GM15510 (cell line): ENCODE measurements around the gene NTRK3.

ENCODE experiments used
- POLR2A ChIP-seq: IDR thresholded peaks from 3 replicates; pipeline ENCODE4 v1.6.1; 2011; ENCODE audit warnings: borderline replicate concordance; ENCODE audit not compliant: insufficient read length; ENCODE audit errors: extremely low read depth

The NTRK3 gene

GRCh38 chr15:87944691-87945090 is 311.8 kb downstream of the NTRK3 start:
- TF ChIP-seq POLR2A = no peak

- no peak for TF ChIP-seq POLR2A
Observed at GRCh38 chr15:87944050-87944449, 312.5 kb downstream of the NTRK3 start.

DNA sequence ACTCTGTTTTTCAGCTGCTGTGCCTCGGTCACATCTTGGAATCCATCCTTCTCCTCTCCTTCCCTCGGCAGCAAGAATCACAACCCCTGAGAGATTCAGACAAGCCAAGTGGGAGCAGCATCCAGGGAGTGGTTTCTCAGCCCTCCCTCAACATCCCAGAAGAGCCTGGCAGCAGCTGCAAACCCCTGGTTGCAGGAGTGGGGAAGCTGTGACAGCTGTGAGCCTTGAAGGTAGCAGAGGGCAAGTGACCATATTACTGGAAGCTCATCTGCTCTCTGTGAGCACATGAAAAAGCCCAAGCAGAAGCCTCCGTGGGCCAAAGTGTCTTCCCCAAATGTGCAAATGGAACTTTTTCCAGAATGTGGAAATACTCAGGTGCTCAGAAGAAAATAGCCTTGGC is 312.9 kb downstream of the NTRK3 start:
- TF ChIP-seq POLR2A = no peak

- no peak for TF ChIP-seq POLR2A
Observed at GRCh38 chr15:87942316-87942715, 314.2 kb downstream of the NTRK3 start.

GRCh38 chr15:87941606-87942005 is 314.9 kb downstream of the NTRK3 start:
- TF ChIP-seq POLR2A = no peak

DNA sequence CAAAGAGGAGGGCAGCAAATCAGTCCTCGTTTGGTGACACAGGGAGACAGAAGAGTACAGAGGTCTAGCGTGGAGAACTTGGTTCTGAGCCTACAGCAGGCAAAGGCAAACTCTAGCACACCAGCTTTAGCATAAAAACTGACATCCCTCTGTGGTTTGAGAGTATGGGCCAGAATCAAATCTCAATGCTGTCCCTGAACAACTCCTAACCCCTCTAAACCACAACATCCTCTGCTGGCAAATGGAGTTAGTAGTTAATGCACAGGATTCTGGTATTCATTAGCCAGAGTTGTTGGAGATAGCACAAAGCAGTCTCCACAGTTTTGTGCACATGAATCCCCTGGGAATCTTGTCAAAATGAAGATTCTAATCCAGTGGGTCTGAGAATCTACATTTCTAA is 315.8 kb downstream of the NTRK3 start:
- no peak for TF ChIP-seq POLR2A

- no peak for TF ChIP-seq POLR2A
Observed at GRCh38 chr15:87939848-87940457, 316.6 kb downstream of the NTRK3 start.

DNA sequence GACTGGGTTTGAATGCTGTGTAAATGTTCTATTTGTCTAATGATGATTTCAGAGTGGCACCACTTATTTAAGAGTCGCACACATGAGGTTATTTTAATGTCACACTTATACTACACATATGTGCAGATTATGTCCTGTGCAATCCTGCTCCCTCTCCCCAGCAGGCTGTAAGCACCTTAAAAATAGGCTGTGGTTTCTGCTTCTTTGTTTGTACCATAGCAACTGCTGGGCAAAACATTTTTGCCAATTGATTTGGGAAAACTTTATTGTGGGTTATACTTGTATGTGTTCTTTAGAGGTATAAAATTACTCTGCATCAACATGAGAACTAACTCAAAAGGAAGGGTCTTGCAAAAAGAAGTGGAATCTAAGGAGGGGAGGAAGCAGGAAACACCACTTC is 318.5 kb downstream of the NTRK3 start:
- no peak for TF ChIP-seq POLR2A

DNA sequence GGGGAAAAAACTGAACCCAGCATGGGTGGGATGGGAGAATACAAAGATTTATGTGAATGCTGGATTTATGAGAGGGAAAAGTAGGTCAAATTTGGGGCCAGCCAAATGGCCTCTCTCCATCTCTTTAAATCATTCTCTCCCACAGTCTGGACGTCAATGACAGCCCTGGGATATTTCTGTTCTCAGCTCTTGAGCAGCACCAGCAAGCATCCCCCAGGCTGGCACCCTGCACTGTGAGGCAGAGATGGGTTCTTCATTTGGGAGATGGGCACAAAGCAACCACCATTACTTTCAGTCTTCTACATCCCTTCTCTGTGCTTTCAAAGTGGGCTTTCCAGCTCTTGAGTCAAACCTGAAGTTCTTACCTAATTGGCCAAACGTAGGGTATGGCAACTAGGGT is 321.0 kb downstream of the NTRK3 start:
- no peak for TF ChIP-seq POLR2A

DNA sequence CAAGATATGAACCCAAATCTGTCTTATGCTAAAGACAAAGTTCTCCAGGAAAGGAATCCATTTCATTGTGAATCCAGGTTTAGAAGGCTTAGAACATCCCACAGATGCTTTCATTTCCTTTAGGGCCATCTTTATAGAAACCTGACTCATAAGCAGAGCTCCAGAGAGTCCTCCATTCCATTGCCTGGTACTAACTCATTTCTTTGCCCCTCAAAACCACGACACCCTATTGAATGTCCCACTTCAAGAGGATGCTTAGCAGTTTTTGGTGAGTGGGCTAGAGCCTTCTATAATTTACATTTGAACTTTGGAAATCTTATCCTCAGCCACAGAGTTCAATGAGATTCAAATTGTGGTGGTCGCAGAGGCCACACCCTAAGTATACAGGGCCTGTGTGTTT is 325.0 kb downstream of the NTRK3 start:
- TF ChIP-seq POLR2A = no peak

- no peak for TF ChIP-seq POLR2A
Observed at GRCh38 chr15:87930457-87930856, 326.1 kb downstream of the NTRK3 start.

DNA sequence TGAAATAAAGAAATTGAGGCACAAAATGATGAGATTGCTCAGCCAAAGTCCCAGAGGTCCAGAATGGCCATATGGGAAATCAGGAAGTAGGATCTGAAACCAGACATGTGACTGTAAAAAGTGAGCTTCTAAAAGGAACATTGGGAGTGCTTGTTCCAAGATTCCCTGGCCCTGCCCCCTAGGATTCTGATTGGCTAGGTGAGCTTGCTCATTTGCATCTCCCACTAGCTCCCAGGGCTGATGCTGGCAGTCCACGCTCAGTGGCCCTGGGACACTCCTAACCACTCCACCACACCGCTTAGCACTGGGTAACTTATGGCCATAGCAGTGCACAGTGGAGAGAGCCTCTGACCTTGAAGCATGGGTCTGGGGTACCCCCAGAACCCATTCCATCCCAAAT is 326.7 kb downstream of the NTRK3 start:
- TF ChIP-seq POLR2A = no peak

GRCh38 chr15:87924433-87924832 is 332.1 kb downstream of the NTRK3 start:
- no peak for TF ChIP-seq POLR2A

GRCh38 chr15:87919064-87919463 is 337.5 kb downstream of the NTRK3 start:
- TF ChIP-seq POLR2A = no peak

- no peak for TF ChIP-seq POLR2A
Observed at GRCh38 chr15:87917480-87917879, 339.1 kb downstream of the NTRK3 start.

GRCh38 chr15:87916208-87916607 is 340.3 kb downstream of the NTRK3 start:
- TF ChIP-seq POLR2A = no peak

- TF ChIP-seq POLR2A = no peak
Observed at GRCh38 chr15:87910301-87910700, 346.2 kb downstream of the NTRK3 start.
